Measurements from ENCODE around the gene GAL3ST2.

DNA sequence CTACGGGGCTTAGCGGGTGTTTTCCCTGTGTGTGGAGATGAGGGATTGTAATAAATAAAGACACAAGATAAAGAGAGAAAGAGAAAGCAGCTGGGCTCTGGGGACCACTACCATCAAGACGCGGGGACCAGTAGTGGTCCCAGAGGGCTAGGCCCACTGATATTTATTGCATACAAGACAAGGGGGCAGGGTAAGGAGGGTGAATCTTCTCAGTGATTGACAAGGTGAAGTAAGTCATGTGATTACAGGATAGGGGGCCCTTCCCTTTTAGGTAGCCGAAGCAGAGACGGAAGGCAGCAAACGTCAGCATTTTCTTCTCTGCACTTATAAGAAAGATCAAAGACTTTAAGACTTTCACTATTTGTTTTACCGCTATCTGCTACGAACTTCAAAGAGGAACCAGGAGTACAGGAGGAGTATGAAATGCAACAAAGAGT lies 4.5 kb upstream of the GAL3ST2 start:
- TF ChIP-seq, protein P1, sequence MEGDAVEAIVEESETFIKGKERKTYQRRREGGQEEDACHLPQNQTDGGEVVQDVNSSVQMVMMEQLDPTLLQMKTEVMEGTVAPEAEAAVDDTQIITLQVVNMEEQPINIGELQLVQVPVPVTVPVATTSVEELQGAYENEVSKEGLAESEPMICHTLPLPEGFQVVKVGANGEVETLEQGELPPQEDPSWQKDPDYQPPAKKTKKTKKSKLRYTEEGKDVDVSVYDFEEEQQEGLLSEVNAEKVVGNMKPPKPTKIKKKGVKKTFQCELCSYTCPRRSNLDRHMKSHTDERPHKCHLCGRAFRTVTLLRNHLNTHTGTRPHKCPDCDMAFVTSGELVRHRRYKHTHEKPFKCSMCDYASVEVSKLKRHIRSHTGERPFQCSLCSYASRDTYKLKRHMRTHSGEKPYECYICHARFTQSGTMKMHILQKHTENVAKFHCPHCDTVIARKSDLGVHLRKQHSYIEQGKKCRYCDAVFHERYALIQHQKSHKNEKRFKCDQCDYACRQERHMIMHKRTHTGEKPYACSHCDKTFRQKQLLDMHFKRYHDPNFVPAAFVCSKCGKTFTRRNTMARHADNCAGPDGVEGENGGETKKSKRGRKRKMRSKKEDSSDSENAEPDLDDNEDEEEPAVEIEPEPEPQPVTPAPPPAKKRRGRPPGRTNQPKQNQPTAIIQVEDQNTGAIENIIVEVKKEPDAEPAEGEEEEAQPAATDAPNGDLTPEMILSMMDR (conservative IDR thresholded peaks at IDR 0.05; ENCODE audit: low read length), result no peak
- TF ChIP-seq EZH2phosphoT487 (IDR thresholded peaks at IDR 0.05; ENCODE audit: borderline replicate concordance, low read depth, low read length), result no peak
